Choroid plexus epithelial cell (primary cell): ENCODE data around the gene PEPD.

Source experiments
- DNase-seq: peaks from one replicate; pipeline ENCODE4 v3.0.0-alpha.2; 2010; ENCODE audit warnings: low read depth
- H3K4me3 ChIP-seq: 2 replicates; pipeline ENCODE4 v1.5.1; 2011; ENCODE audit warnings: low read depth, mild to moderate bottlenecking, control low read depth, low read length, moderate library complexity
- CTCF ChIP-seq: conservative IDR thresholded peaks from 2 replicates; pipeline ENCODE4 v1.5.1; 2011; ENCODE audit warnings: low read depth, mild to moderate bottlenecking, control low read depth, inconsistent platforms, low read length, moderate library complexity

The PEPD gene

GRCh38 chr19:33344573-33344925, 177.0 kb downstream of the PEPD start:
- DNase-seq: no peak
- TF ChIP-seq CTCF: no peak

GRCh38 chr19:33343859-33344572, 177.6 kb downstream of the PEPD start:
- H3K4me3 ChIP-seq: no peak overlapping the region
- no peak for TF ChIP-seq CTCF
- DNase-seq: no peak

More at GRCh38 chr19:33344573-33344925, 177.0 kb downstream of the PEPD start:
- H3K4me3 ChIP-seq: no peak overlapping the region

GRCh38 chr19:33343301-33343700, 178.3 kb downstream of the PEPD start:
- no peak overlapping the region for H3K4me3 ChIP-seq
- no peak for TF ChIP-seq CTCF
- no peak for DNase-seq

- TF ChIP-seq CTCF: no peak
- no peak for DNase-seq
Observed at GRCh38 chr19:33340991-33341390, 180.6 kb downstream of the PEPD start.

GRCh38 chr19:33339016-33339984, 182.3 kb downstream of the PEPD start:
- DNase-seq: no peak
- no peak overlapping the region for H3K4me3 ChIP-seq
- TF ChIP-seq CTCF: no peak

More at GRCh38 chr19:33340991-33341390, 180.6 kb downstream of the PEPD start:
- H3K4me3 ChIP-seq: no peak overlapping the region
